ENCODE results near the gene BOLA2.
A peak's percentile ranks its signal among the peaks of the same experiment; 100 is the strongest.
"Not testable (repeated sequence)": the region's sequence is repeated elsewhere in the genome, so short reads cannot be mapped to it uniquely, and the experiment has no call there.

BOLA2 gene

DNA sequence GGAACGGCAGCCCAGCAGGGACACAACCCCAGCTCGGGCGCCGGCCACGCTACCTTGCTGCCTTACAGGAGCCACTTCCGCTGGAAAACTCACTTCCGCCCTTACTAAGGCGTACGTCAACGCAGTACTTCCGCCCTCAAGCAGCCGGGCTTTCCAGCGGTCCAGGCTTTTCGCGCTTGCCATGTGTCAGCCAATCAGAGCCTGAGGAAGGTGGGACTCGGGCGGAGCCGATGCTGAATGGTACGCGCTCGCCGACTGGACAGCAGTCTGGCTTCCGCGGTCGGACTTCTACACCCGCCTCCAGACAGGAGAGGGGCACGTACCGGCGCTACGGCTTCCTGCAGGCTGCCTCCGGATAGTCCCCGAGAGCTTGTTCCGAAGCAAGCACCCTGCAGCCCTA, at the start of gene BOLA2, which contains the start of gene SLX1B:
Gene BOLA2 (minus strand): TSS at position 83 of the 400 bp plus-strand sequence. CDS start 98 bp downstream, outside the sequence.
Gene SLX1B (plus strand): TSS at position 265 of the 400 bp plus-strand sequence.
- DNase-seq: not testable (repeated sequence)

DNA sequence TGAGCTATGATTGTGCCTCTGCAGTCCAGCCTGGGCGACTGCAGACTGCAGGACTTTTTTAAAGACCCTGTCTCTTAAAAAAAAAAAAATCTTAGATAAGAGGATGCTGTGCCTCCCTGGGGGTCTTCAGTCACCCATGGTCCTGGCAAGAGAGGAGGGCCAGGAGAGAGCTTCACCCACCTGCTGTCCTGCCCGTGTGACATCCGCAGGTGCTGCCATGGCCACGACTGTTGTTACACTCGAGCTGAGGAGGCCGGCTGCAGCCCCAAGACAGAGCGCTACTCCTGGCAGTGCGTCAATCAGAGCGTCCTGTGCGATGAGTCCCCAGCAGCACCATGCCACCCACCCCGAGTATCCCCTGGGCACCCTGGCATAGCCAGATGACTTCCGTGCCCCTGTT, 28.1 kb upstream of the BOLA2 start:
- DNase-seq: not testable (repeated sequence)

DNA sequence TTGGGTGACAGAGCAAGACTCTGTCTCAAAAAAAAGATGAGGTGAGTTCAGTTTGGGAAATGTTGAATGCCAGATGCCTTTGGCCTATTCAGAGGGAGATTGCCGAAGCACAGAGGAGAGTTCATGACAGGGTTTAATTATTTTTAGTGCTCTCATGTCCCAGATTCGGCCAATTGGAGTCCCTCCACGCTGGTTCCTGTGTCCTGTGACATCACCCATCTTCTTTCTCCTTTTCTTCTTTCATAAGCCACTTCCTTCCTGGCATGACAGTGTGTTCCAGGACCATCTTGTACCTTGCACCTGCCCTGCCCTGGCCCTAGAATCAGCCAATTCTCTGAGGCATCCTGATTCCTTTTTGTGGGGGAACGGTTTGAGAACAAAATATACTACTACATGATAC, 17.9 kb upstream of the BOLA2 start:
- DNase-seq: not testable (repeated sequence)

DNA sequence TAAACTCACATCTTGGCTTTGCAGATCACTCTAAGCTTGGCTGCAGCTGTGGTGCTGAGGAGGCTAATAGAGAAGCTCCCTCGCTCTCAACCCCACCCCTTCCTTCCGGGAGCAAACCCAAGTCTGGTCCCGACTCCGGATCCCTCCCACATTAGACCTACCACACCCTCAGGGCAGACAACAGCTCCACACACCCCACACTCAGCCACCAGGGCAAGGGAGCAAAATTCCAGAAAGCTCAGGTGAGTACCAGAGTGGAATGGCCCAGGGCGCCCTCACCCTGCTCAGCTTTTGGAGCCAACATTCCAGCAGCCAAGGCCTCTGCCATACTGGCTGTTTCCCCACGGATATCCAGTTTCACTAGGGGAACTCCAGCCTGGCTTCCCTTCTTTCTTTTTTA, 15.5 kb upstream of the BOLA2 start:
- DNase-seq: not testable (repeated sequence)

DNA sequence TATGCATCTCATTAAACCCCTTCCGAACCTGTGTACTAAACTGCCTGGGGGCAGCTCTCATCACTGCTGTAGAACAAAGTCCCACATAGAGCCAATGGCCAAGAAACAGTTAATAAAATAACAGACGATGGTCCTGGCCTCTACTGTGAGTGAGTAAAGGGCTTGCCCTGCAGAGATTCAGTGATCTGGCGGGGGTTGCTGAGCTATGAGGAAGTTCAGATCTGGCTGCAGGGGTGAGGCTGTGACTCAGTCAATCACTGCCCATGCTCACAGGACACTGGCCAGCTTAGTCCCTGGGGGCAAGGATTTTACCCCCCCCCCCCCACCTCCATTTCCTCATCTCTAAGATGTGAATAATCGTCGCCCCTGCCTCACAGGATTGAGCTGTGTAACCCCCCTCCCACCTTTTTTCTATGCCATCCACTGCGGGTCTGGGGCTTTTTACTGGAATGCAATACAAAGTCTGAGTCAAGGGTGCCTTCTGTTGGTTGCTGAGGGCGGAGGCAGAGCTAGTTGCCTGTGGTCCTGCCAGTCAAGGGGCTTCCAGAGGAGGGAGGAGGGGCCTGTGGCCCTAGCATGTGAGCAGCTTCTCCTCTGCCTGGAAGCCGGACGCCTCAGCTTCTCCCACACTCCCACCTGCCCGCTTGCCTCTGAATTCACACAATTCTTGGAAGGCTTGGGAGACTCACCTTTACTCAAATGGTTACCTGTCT, 13.7 kb upstream of the BOLA2 start:
- DNase-seq: not testable (repeated sequence)

DNA sequence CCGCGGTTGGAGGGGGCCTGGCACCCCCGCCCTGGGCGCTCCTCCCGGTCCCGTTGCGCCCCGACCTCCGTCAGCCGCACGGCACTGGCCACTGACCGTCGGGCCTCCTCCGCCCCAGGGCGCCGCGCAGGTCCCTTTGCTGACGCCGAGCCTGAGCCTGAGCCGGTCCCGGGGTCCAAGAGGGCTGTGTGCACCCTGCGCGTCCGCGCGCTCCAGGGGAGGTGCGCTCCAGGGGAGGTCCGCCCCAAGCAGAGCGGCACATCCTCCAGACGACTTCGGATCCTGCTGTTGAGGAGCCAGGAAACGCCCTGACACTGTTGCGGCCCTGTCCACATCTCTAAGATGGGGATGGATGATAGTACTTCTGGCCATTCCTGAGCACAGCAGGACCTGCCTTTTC, 12.8 kb upstream of the BOLA2 start:
- not testable (repeated sequence) for DNase-seq

DNA sequence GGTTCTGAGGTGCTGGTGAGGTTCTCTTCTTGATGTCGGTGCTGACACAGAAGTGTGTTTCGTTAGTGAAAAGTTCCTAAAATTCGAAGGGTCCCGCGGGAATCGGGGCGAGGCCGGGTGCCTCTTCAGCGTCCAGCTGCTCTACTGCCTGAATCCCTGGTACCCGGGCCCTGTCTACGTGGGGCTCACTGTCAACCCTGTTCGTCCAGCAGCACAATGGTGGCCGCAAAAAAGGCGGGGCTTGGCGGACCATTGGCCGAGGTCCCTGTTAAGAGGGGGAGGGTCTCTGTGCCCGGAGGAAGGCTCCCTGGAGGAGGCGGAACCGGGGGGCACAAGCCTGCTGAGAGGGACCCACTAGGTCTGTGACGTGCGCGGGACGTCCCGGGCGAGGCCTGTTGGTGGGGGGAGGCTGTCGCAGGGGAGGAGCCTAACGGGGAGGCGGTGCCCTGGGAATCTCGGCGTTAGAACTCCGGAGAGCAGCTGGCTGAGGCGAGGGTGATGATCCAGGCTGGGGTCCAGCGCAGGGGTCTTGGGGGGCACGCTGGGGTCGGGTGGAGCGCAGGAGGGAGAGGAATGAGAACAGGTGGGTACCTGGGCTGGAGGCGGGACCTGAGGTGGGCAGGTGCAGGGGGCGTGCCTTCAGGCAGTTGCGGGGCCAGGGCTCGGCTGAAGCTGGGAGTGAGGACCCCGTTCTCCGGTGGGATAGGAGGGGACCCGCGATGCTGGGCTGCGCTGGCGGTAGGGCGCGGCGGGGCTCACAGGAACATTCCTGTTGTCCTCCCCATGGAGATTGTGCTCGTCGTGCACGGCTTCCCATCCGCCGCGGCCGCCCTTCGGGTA, 12.1 kb upstream of the BOLA2 start:
- DNase-seq: not testable (repeated sequence)

DNA sequence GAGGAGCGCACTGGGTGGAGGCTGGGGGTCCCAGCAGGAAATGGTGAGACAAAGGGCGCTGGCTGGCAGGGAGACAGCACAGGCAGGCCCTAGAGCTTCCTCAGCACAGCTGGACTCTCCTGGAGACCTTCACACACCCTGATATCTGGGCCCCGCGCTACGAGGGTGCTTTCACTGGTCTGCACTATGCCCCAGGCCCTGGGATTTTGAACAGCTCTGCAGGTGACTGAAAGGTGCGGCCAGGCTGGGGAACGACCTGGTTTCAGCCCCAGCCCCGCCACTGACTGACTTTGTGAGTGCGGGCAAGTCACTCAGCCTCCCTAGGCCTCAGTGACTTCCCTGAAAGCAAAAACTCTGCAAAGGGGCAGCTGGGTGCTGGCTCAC, 6.5 kb upstream of the BOLA2 start:
- not testable (repeated sequence) for DNase-seq

DNA sequence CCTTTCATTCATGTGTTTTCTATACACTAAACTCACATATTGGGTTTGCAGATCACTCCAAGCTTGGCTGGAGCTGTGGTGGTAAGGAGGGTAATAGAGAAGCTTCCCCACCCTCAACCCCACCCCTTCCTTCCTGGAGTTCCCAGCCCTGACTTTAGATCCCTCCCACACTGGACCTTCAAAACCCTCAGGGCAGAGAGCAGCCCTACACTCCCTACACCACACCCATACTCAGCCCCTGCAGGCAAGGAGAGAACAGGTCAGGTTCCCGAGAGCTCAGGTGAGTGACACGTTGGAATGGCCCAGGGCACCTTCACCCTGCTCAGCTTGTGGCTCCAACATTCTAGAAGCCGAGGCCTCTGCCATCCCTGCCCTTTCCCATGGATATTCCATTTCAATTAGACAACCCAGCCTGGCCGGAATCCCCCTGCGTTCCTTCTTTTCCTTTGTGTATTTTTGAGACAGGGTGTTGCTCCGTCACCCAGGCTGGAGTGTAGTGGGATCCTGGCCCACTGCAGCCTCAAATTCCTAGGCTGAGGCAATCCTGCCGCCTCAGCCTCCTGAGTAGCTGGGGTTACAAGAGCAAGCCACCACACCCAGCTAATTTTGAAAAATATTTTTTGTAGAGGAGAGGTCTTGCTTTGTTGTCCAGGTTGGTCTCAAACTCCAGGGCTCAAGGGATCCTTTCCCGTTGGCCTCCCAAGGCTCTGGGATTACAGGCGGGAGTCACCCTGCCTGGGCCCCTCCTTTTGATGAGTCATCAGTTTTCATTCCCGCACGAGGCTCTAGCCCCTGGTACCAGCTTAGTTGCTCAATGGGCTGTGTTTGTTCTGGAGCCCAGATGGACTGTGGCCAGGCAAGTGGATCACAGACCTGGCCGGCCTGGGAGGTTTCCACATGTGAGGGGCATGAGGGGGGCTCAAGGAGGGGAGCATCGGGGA, 5.8 kb upstream of the BOLA2 start, which contains the start of gene SULT1A4:
Gene SULT1A4 (plus strand): TSS at position 208 of the 941 bp plus-strand sequence. CDS start 1,473 bp downstream, outside the sequence.
- not testable (repeated sequence) for DNase-seq

DNA sequence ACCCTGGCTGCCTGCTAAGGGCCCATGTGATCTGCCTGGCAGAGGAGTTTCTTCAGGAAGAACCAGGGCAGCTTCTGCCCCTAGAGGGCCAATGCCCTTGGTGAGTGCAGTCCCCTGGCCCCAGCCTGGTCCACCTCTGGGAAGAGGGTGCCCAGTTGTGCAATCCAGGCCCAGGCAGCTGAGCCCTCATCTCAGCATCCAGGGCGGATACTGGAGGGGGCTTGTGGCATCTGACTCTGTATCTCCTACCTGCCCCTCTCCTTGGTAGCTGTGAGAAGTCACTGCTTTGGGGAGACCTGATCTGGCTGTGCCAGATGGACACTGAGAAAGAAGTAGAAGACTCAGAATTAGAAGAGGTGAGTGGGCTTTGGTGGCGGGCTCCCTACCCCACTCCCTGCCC, 3.5 kb upstream of the BOLA2 start:
- not testable (repeated sequence) for DNase-seq

DNA sequence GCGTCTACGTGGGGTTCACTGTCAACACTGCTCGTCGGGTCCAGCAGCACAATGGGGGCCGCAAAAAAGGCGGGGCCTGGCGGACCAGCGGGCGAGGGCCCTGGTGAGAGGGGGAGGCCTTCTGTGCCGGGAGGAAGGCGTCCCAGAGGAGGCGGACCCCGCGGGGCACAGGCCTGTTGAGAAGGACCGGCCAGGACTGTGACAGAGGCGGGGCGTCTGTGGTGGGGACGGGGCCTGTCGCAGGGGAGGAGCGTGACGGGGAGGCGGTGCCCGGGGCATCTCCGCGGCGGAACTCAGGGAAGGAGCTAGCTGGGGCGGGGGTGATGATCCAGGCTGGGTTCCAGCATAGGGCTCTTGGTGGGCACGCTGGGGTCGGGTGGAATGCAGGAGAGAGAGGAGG, 677 bp upstream of the BOLA2 start:
- not testable (repeated sequence) for DNase-seq

DNA sequence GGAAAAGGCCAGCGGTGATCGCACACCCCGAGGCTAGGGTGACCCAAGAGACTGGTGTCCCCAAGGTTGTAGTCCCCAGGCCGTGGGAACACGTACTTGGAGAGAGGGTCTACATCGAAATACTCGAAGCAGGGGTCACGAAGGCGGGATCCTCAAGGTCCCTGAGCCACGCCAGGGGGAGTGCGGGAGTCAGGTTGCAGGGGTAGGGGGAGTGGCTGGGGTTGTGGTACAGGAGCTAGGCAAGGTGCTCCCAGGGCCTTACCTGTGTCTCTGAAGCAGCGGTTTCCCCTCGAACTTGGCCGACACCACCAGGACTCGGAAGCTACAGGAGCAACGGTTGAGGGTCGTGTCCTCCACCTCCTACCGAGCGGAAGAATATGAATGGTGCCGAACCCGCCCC, 397 bp downstream of the BOLA2 start:
- DNase-seq: not testable (repeated sequence)

DNA sequence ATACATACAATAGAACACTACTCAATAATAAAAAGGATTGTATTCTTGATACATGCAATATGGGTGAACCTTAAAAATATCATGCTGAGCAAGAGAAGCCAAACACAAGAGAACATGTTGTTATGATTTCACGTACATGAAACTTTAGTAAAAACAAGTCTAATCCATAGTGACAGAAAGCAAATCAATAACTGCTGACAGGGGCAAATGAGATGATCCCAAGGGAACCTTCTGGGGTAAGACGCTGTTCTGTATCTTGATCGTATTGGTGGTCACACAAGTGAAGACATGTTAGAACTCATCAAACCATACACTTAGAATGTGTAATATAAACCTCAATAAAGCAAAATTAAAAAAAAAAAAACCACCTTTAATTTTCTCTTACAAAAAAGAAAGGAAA, 28.8 kb downstream of the BOLA2 start:
- not testable (repeated sequence) for DNase-seq

DNA sequence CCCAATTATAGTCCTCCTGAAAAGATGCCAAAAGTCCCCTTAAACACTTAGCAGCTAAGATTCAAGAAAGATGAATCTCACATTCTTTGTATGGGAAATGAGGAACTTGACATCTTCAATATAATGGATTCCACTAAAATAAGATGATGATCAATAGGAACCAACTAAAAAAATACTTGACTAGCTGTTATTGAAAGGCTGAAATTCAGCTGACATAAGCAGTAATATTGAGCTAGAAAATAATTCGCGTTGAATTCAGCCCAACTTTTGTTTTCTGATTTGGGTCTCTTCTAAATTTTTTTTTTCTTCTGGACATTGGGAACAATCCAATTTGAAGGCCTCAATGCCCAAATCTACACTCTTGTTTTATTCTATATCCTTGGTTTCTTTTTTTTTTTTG, 30.6 kb downstream of the BOLA2 start:
- not testable (repeated sequence) for DNase-seq

DNA sequence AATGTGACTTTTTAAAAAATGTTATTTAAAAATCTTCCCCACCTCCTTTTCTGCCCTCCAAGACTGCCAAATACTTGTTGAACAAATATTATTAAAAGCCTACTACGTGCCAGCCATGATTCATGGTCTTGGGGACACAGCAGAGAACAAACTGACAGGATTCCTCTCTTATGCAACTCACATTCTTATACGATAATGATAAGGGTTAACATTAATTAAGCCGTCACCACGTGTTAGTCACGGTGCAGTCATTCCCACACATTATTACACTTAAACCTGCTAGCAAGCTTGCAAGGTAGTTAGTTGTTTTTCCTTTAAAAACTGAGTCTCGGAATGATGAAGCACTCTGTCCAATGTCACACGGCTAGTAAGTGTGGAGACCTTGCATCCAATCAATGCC, 48.9 kb downstream of the BOLA2 start:
- DNase-seq: peak; percentile 78
